PC-9 (cell line): ENCODE results near the gene F13B. TPM values are rescaled to one million over a fixed set of nuclear protein-coding genes. Genes with fewer than 3 reads are reported as not detected.

ENCODE experiments used
- BruUV-seq: library from RNA; stranded (reverse); fragments of 400-500 nt; replicated peaks from 2 replicates; lab custom pipeline; 2021; lab: Mats Ljungman, UMichigan
- CTCF ChIA-PET: fragments of 300-600 bp; sonication (Branson Sonifier 250); formaldehyde crosslinking; loops from one replicate; lab custom pipeline; 2022; ENCODE audit warnings: antibody characterized with exemption; lab: Charles Lee
- POLR2A ChIA-PET: fragments of 300-600 bp; sonication (Branson Sonifier 250); formaldehyde crosslinking; loops from one replicate; lab custom pipeline; 2022; ENCODE audit warnings: antibody characterized with exemption; ENCODE audit not compliant: unreplicated experiment; lab: Charles Lee
- DNase-seq, 2 experiments: peaks; one replicate each; pipeline versions ENCODE4 v3.0.0 to v3.0.0-alpha.2; 2015 to 2022; ENCODE audit warnings: mixed read lengths in 1 of 2
- H2AFZ ChIP-seq: fragments of 200-600 bp; sonication (generic); 2 replicates; pipeline ENCODE4 v1.8.1; 2017; ENCODE audit warnings: antibody characterized with exemption
- H3F3A ChIP-seq: fragments of 200-600 bp; sonication (generic); 2 replicates; pipeline ENCODE4 v1.8.1; 2017; ENCODE audit warnings: antibody characterized with exemption, mild to moderate bottlenecking, low read depth; ENCODE audit not compliant: insufficient read depth
- H3K27ac ChIP-seq: fragments of 200-600 bp; sonication (generic); 2 replicates; pipeline ENCODE4 v1.6.1; 2016; ENCODE audit warnings: mixed run types
- H3K27me3 ChIP-seq: fragments of 200-600 bp; sonication (generic); 2 replicates; pipeline ENCODE4 v1.6.1; 2016; ENCODE audit warnings: low read depth, mixed run types; ENCODE audit not compliant: insufficient read depth
- H3K36me3 ChIP-seq: fragments of 200-600 bp; sonication (generic); 2 replicates; pipeline ENCODE4 v1.6.1; 2016; ENCODE audit warnings: low read depth, mixed run types
- H3K4me1 ChIP-seq: fragments of 200-600 bp; sonication (generic); replicated peaks from 2 replicates; pipeline ENCODE4 v1.6.1; 2016; ENCODE audit warnings: mixed run types; ENCODE audit not compliant: insufficient read depth
- H3K4me2 ChIP-seq: fragments of 200-600 bp; sonication (generic); 2 replicates; pipeline ENCODE4 v1.6.1; 2017; ENCODE audit warnings: mixed run types
- H3K4me3 ChIP-seq: fragments of 200-600 bp; sonication (generic); 2 replicates; pipeline ENCODE4 v1.6.1; 2016; ENCODE audit warnings: mixed run types
- H3K79me2 ChIP-seq: fragments of 200-600 bp; sonication (generic); 2 replicates; pipeline ENCODE4 v1.6.1; 2017; ENCODE audit warnings: low read depth, mixed run types
- H3K9me2 ChIP-seq: fragments of 200-600 bp; sonication (generic); 2 replicates; pipeline ENCODE4 v1.8.1; 2017; ENCODE audit warnings: mild to moderate bottlenecking; ENCODE audit not compliant: insufficient read depth
- H3K9me3 ChIP-seq: fragments of 200-600 bp; sonication (generic); 2 replicates; pipeline ENCODE4 v1.8.1; 2016; ENCODE audit warnings: low read depth; ENCODE audit not compliant: insufficient read depth
- H4K20me1 ChIP-seq: fragments of 200-600 bp; sonication (generic); 2 replicates; pipeline ENCODE4 v1.8.1; 2017; ENCODE audit not compliant: insufficient read depth
- CTCF ChIP-seq: fragments of 200-600 bp; sonication (generic); conservative IDR thresholded peaks from 2 replicates; pipeline ENCODE4 v1.6.1; 2017; ENCODE audit warnings: mixed run types, antibody characterized with exemption, mild to moderate bottlenecking, moderate library complexity
- EZH2 ChIP-seq: fragments of 200-600 bp; sonication (generic); IDR thresholded peaks from 2 replicates; pipeline ENCODE4 v1.8.0; 2017; ENCODE audit warnings: antibody characterized with exemption, low read depth
- intact Hi-C: fragments of 100-400 bp; cut with micrococcal nuclease; formaldehyde crosslinking; loops from one replicate; pipeline ENCODE4 v1.10.0; 2022; ENCODE audit not compliant: unreplicated experiment
- total RNA-seq: library from RNA; stranded (reverse); gene quantifications from 2 replicates; pipeline ENCODE4 v1.2.3, GENCODE V29; 2021

Gene F13B
- total RNA-seq, 1 experiment from 2014 or later: not detected

- Histone ChIP-seq H3K79me2 (no peaks in the 10 kb centered on the region), H3K4me3 (no peak overlapping the region), H3K27ac (peak overlapping the region; percentile 34; the same call in 1 of the 2 replicates), H2AFZ (no peak overlapping the region), H3K4me2 (no peak overlapping the region), H3K27me3 (no peaks in the 10 kb centered on the region), H3K9me2 (no peaks in the 10 kb centered on the region), H3K4me1 (peaks cover 24% of the 10 kb centered on the region), H3F3A (no peaks in the 10 kb centered on the region), H4K20me1 (no peaks in the 10 kb centered on the region), H3K9me3 (no peaks in the 10 kb centered on the region; the same call in 1 of the 2 replicates), H3K36me3 (no peaks in the 10 kb centered on the region)
- no TSS peak for BruUV-seq
- intact Hi-C loops: no loop called here
- CTCF ChIA-PET: no interaction called here
- DNase-seq: peak in 1 of 2 experiments; percentile 71
- POLR2A ChIA-PET: no interaction called here
- TF ChIP-seq EZH2 (no peak), CTCF (no peak)
Measured at GRCh38 chr1:197024460-197024859, 42.6 kb downstream of the F13B start.

GRCh38 chr1:197021716-197022115, 45.3 kb downstream of the F13B start:
- Histone ChIP-seq H3K9me2 (no peaks in the 10 kb centered on the region; the same call in 1 of the 2 replicates), H3K4me2 (no peak overlapping the region), H3K4me1 (peaks cover 12% of the 10 kb centered on the region), H3K4me3 (no peak overlapping the region), H3K79me2 (no peaks in the 10 kb centered on the region), H2AFZ (no peak overlapping the region), H3K27ac (no peak overlapping the region), H3K9me3 (no peaks in the 10 kb centered on the region; the same call in 1 of the 2 replicates), H3K27me3 (no peaks in the 10 kb centered on the region), H3F3A (no peaks in the 10 kb centered on the region), H3K36me3 (no peaks in the 10 kb centered on the region), H4K20me1 (no peaks in the 10 kb centered on the region)
- no peak for DNase-seq
- TF ChIP-seq CTCF (no peak), EZH2 (no peak)
- no TSS peak for BruUV-seq
- POLR2A ChIA-PET: no interaction called here
- intact Hi-C loops: no loop called here
- CTCF ChIA-PET: no interaction called here

GRCh38 chr1:197017558-197018146, 49.4 kb downstream of the F13B start:
- CTCF ChIA-PET: no interaction called here
- no TSS peak for BruUV-seq

More at GRCh38 chr1:197017558-197018146, 49.4 kb downstream of the F13B start:
- intact Hi-C loops: no loop called here
- TF ChIP-seq EZH2: no peak
- TF ChIP-seq CTCF: no peak
- Histone ChIP-seq H3F3A (no peaks in the 10 kb centered on the region), H3K79me2 (no peaks in the 10 kb centered on the region), H3K9me3 (no peaks in the 10 kb centered on the region), H3K27me3 (no peaks in the 10 kb centered on the region), H3K4me3 (no peak overlapping the region), H3K36me3 (no peaks in the 10 kb centered on the region), H3K4me1 (no peaks in the 10 kb centered on the region), H3K27ac (no peak overlapping the region), H3K9me2 (no peaks in the 10 kb centered on the region; the same call in 1 of the 2 replicates), H2AFZ (no peak overlapping the region; the same call in 1 of the 2 replicates), H4K20me1 (no peaks in the 10 kb centered on the region), H3K4me2 (no peak overlapping the region)
- POLR2A ChIA-PET: no interaction called here
- DNase-seq: no peak
